ENCODE measurements around the gene PHLPP1.
"Not testable (repeated sequence)": the region's sequence is repeated elsewhere in the genome, so short reads cannot be mapped to it uniquely, and the experiment has no call there.

The PHLPP1 gene

DNA sequence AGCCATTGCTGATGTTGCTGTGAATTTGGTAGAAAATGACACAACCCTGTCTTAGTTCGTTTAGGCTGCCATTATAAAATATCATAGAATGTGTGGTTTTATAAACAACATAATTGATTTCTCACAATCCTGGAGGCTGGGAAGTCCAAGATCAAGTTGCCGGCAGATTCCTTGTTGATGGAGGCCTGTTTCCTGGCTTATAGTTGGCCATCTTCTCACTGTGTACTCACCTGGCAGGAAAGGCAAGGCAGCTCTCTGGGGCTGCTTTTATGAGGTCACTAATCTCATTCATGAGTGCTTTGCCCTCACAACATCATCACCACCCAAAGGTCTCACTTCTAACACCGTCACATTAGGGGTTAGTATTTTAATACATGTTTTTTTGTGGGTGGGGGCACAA, 58.4 kb downstream of the PHLPP1 start:
- DNase-seq (ENCODE audit: low read depth): no peak

DNA sequence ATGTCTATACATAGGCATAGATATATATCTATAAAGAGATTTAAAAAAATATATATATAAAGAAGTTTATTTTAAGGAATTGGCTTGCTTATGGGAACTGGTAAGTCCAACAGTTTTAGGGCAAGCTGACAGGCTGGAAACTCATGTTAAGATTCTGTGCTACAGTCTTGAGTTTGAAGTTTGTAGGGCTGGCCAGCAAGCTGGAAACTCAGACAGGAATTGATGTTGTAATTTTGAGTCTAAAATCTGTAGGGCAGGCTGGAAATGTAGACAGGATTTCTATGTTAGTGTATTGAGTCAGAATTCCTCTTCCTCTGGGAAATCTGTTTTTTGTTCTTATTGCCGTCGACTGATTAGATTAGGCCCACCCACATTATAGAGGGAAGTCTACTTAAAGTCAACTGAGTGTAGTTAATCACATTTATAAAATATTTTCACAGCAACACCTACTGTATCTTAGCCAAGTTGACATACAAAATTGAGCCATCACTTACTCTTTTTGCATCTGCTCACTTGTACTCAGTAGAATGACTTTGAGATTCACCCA, 60.8 kb downstream of the PHLPP1 start:
- DNase-seq (ENCODE audit: low read depth): no peak

DNA sequence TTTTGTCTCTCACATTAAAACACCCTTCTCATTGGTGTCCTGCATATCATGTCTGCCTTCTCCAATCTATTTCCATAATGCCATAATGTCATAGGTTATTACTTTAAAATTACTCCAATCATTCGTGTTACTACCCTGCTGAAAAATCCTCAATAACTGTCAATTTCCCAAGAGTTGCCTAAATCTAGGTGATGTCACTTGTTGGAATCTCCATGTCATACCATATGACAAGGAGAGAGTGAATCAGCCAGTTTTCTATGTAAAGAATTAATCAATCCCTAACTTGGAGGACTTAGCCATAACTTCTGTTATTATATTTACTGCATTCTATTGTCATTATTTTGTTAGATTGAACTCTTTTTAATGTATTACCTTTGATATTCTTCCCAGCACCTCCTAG, 62.5 kb downstream of the PHLPP1 start:
- DNase-seq (ENCODE audit: low read depth): no peak

GRCh38 chr18:62778976-62779869, 63.9 kb downstream of the PHLPP1 start:
- DNase-seq (ENCODE audit: low read depth): no peak

GRCh38 chr18:62781262-62781661, 65.9 kb downstream of the PHLPP1 start:
- DNase-seq (ENCODE audit: low read depth): no peak

DNA sequence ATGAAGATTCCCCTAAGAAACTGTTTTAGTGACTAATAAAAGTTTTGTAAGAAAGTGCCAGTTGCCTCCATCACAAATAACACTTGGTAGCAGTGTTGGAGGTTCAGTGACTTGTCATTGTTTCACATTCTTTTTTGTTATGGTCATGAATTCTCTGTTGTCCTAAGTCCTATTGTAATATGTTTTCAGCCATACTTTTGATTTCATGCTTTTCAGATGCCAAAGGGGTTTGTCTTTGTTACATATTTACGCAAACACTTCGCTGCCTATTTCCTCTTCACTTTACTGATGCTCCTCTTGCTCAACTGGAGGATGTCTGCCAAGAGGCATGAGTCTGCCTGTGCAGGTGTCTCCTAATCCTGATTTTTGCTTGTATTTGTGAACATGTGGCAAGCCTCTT, 66.6 kb downstream of the PHLPP1 start:
- no peak for DNase-seq (ENCODE audit: low read depth)

DNA sequence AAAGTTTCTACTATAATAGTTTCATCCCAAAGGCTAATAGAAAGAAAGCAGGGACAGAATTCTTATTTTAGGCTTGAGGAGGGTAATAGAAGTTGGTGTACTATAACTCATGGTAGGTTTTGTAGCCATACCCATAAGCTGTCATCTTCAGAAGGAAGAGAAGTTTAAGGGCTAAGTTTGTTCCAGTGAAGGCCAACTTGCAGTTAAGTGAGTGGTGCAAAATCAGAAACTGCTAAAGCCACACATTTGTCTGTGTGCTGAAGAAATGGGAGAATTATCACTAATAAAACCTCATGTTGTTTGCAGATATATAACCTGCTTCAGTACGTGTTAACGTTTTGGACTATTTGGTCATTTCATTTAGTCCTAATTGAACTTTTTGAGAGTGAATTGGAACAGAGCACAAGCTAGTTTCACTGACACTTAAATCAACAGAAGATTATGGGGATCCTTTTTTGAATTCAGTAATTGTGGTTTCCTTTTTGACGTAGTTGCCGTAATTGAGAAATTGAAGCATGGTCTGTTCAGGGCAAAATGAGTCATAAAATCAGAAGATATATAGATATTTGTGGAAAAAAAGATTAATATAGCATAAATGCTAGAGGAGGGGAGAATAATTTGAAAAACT, 69.1 kb downstream of the PHLPP1 start:
- DNase-seq (ENCODE audit: low read depth): no peak

GRCh38 chr18:62784966-62785413, 69.6 kb downstream of the PHLPP1 start:
- no peak for DNase-seq (ENCODE audit: low read depth)

GRCh38 chr18:62786689-62787088, 71.3 kb downstream of the PHLPP1 start:
- no peak for DNase-seq (ENCODE audit: low read depth)

DNA sequence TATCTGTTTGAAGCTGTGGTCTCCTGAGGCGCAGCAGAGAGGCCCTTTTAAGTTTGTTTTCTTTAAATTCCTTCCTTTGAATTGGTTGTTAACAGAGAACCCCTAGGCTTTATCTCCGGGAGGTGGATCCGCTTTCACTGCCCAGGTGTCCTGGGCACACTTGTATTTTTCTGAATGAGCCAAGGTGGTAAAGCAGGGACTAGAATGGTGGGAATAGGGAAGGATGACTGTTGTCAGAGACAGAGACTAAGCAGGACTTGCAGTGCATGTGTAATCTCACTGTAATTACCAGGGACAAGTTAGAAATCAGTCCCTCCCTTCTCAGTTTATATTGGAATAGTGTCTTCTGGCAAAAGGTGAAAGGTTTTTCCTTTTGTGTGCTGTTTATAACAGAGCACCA, 72.8 kb downstream of the PHLPP1 start:
- no peak for DNase-seq (ENCODE audit: low read depth)

DNA sequence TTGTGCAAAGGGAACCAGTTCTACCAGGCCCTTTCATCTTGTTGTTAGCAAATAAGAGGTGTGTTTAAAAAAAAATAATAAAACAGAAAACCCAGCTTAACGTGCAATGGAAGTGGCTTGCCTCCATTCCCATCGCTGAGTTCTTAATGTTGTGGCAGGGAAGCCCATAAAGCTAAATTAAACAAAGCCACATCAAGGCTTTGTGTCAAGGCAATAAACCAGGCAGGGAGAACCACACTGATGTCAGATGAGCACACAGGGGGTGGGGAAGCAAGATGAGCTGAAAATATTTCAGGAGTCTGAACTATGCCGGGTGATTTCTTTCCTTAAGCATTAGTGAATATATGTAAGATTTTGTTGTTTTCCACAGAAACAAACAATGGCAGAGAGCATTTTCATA, 73.5 kb downstream of the PHLPP1 start:
- DNase-seq (ENCODE audit: low read depth): no peak

DNA sequence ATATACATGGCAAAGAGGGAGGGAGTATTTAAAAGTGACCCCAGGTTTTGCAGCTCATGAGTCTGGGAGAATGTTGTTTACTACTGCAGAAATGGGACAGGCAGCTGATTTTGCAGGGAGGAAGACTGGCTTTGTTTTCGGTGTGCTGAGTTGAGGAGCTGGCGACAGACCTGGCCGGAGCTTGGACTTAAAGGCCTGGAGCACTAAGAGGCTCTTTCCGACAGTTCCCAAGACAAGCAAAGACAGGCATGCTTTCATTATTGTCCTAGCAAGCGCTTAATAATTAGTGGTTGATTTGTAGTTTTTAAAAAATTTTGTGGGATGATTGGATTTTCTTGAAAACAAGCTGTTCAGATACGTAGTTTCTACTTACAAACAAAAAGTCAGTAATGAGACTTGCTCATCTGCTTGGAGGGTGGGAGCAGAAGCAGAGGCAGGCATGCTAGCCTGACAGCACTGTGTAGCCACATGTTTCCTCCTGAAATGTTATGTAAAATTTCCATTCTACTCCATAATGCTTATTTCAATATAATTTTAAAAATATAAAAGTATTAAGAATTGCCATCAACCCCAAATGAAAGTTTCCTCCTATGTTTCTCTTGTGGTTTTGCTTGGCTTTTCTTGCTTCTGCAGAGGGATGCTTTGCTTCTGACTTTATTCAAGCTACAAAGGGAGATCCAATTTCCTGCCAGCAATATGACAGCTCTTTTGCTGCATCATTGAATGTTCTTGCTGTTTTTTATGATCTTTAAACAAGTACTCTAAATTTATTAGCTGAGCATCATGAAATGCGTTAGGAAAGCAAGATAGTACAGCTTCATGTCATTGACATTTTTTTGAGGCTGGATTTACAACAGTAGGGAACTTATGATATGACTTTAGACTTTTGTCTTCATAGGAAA, 75.8 kb downstream of the PHLPP1 start:
- DNase-seq (ENCODE audit: low read depth): no peak

DNA sequence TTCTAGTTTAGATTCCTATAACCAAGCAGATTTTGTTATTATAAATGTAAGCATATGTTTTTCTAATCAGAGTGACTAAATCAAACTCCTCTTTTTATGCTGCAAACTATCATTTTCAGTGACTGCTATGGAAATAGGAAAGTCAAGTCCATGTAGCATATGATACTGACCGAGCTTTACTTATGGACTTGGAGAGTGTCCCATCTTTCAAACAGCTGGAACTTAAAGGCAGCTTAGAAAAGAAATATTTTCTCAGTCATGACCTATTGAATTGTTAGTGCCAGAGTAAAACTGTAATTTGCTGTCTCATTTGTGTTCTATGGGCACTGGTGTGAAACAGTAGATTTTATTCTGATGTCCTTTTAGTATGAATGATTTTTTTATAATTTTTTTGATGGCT, 76.7 kb downstream of the PHLPP1 start:
- DNase-seq (ENCODE audit: low read depth): no peak

DNA sequence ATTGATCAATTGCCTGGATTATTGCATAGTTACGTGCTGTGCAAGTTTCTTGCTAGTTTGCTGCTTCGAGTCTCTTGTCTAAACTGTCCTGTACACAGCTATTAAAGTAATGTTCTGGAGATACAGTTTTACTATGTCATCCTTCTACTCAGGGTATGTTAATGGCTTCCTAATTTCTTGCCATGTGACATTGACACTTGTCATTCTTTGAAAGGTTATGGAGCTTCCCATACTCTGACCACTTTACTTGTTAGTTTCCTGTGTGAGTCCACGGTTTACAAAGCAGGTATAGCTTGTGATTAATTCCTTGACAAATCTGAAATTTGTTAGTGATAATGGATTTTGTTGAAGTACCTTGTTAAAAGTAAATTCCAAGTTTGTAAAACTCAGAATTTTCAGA, 80.5 kb downstream of the PHLPP1 start:
- DNase-seq (ENCODE audit: low read depth): no peak

DNA sequence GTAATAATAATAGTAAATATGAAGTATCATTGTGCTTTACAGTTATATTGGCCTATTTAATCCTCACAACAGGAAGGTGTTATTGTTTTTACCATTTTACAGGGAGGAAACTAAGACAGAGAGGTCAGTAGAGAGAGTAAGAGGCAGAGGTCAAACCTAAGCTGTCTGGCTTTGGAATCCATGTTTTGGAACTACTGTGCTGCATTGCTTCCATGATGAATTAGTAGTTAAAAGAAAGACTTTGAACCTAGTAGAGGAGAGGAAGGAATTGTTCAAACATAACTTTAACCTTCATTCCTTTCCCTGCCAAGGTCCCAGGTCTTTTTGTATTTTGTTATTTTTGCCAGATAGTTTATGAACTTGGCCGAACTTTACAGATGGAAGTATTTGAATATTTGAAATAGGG, 80.9 kb downstream of the PHLPP1 start:
- DNase-seq (ENCODE audit: low read depth): no peak

DNA sequence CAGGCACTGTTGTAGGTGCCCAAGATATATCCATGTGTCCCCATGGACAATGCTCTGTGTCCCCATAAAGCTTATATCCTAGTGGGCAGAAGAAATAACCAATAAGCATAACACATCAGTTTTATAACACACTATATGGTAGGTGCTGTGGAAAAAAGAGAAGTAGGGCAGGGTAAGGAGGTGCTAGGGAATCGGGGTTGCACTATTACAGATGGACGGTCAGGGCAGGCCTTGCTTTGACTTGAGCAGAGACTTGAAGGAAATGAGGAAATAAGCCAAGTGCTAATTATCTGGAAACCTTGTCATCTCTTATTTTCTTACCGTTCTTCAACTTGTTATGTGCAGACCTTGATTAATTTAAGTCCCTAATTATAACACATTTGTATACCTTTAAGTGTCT, 82.0 kb downstream of the PHLPP1 start:
- no peak for DNase-seq (ENCODE audit: low read depth)

GRCh38 chr18:62799977-62800376, 84.6 kb downstream of the PHLPP1 start:
- DNase-seq (ENCODE audit: low read depth): no peak

DNA sequence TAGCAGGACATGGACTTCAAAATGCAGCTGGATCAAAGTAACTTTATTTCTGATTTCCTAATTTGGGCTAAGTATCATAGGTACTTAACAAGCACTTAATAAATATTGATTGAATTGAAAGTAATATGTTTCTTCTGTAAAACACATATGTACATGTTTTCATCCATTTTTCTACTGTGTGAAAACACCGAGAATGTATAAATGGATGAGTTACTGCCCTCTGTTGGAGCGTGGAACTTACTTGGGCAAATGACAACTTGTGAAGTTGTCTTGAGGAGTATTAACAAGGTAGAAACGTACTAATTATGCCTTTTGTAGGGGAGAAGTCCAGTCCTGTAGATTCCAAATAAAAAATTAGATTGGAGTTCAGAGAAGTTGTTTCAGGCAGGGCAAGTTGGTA, 87.2 kb downstream of the PHLPP1 start:
- no peak for DNase-seq (ENCODE audit: low read depth)

DNA sequence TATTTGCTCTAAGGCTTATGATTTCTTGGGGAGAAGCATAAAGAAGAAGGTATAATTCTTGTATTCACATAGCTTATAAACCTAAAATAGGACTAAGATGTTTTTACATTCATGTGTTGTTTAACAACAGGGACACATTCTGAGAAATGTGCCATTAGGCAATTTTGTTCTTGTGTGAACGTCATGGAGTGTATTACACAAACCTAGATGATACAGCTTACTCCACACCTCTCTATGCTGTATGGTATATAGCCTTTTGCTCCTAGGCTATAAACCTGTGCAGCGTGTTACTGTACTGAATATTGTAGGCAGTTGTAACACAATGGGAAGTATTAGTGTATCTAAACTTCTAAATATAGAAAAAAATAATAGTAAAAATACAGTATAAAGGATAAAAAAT, 92.1 kb downstream of the PHLPP1 start:
- no peak for DNase-seq (ENCODE audit: low read depth)

DNA sequence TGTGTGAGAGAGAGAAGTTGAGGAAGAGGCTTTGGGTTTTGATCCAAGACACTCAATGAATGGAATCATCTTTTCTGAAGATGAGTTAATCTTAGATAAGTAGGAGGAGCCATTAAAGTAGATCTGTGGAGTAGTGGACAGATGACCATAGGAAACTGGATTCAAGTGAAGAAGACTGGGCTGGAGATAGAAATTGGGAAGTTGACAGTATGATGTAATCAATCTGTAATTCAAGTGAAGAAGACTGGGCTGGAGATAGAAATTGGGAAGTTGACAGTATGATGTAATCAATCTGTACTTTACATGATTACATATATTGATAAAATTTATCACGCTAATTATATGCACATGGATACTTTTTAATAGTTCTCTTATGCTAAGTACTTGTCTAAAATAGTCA, 92.8 kb downstream of the PHLPP1 start:
- no peak for DNase-seq (ENCODE audit: low read depth)

GRCh38 chr18:62809445-62809844, 94.1 kb downstream of the PHLPP1 start:
- not testable (repeated sequence) for DNase-seq (ENCODE audit: low read depth)

GRCh38 chr18:62809900-62810299, 94.6 kb downstream of the PHLPP1 start:
- DNase-seq (ENCODE audit: low read depth): no peak

All from stimulated activated CD8-positive, alpha-beta memory T cell treated with anti-CD3 and anti-CD28 coated beads, Interleukin-15, amount 100 ng/mL, for 24 hours (primary cell).